ENCODE results near the gene HHAT.

DNA sequence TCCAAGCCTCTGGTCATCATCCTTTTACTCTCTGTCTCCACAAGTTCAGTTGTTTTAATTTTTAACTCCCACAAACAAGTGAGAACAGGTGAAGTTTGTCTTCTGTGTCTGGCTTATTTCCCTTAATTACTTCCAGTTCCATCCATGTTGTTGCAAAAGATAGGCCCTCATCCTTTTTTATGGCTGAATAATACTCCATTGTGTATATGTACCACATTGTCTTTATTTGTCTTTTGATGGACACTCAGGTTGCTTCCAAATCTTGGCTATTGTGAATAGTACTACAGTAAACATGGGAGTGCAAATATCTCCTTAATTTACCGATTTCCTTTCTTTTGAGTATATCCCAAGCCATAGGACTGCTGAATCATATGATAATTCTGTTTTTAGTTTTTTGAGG is 262.5 kb downstream of the HHAT start:
- TF ChIP-seq, protein P1, sequence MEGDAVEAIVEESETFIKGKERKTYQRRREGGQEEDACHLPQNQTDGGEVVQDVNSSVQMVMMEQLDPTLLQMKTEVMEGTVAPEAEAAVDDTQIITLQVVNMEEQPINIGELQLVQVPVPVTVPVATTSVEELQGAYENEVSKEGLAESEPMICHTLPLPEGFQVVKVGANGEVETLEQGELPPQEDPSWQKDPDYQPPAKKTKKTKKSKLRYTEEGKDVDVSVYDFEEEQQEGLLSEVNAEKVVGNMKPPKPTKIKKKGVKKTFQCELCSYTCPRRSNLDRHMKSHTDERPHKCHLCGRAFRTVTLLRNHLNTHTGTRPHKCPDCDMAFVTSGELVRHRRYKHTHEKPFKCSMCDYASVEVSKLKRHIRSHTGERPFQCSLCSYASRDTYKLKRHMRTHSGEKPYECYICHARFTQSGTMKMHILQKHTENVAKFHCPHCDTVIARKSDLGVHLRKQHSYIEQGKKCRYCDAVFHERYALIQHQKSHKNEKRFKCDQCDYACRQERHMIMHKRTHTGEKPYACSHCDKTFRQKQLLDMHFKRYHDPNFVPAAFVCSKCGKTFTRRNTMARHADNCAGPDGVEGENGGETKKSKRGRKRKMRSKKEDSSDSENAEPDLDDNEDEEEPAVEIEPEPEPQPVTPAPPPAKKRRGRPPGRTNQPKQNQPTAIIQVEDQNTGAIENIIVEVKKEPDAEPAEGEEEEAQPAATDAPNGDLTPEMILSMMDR (IDR thresholded peaks at IDR 0.05 in 4 of 5, conservative IDR thresholded peaks at IDR 0.05 in 1 of 5), result no peak
- no peak for TF ChIP-seq POLR2A (IDR thresholded peaks at IDR 0.05)

Data from gastrocnemius medialis (tissue), 4 donors.